Transverse colon (tissue), 4 donors: ENCODE measurements around the gene COL6A2. TPM values are rescaled to one million over a fixed set of nuclear protein-coding genes. Genes with fewer than 3 reads are reported as not detected.
A peak's percentile ranks its signal among the peaks of the same experiment; 100 is the strongest.

Experiments
- DNase-seq: peaks from one replicate; pipeline ENCODE4 v3.0.0-alpha.2; 2019
- H3K27ac ChIP-seq, 4 donors: fragments of 200-600 bp; sonication (generic); 2 replicates each; pipeline ENCODE4 v1.5.1; 2016 to 2018; ENCODE audit warnings: inconsistent platforms in 4 of 4
- H3K27me3 ChIP-seq: fragments of 200-600 bp; sonication (generic); 2 replicates; pipeline ENCODE4 v1.5.1; 2017; ENCODE audit warnings: inconsistent platforms
- H3K36me3 ChIP-seq, 4 donors: fragments of 200-600 bp; sonication (generic); 2 replicates each; pipeline ENCODE4 v1.5.1; 2017 to 2019; ENCODE audit warnings: inconsistent platforms in 4 of 4
- H3K4me1 ChIP-seq, 4 donors: fragments of 200-600 bp; sonication (generic); 2 replicates each; pipeline ENCODE4 v1.5.1; 2017 to 2020; ENCODE audit warnings: inconsistent platforms in 4 of 4
- H3K4me3 ChIP-seq, 4 donors: fragments of 200-600 bp; sonication (generic); 1 replicate in 1 of 4; 2 replicates in 3 of 4; pipeline versions ENCODE4 v1.5.1 to v1.6.1; 2017 to 2019; ENCODE audit warnings: inconsistent platforms in 4 of 4
- H3K9me3 ChIP-seq, 2 donors: fragments of 200-600 bp; sonication (generic); 2 replicates each; pipeline ENCODE4 v1.5.1; 2017 to 2019; ENCODE audit warnings: inconsistent platforms in 2 of 2
- EP300 ChIP-seq: sonication (generic); formaldehyde crosslinking; IDR thresholded peaks from one replicate; pipeline ENCODE4 v1.6.1; 2017; ENCODE audit warnings: antibody characterized with exemption, low read depth
- POLR2A ChIP-seq: fragments of 450-650 bp; IDR thresholded peaks from one replicate; pipeline ENCODE4 v1.6.1; 2016; ENCODE audit warnings: antibody characterized with exemption, mild to moderate bottlenecking, moderate library complexity
- POLR2AphosphoS5 ChIP-seq, 3 donors: sonication (generic); formaldehyde crosslinking; IDR thresholded peaks; one replicate each; pipeline ENCODE4 v1.6.1; 2016; ENCODE audit warnings: antibody characterized with exemption in 3 of 3
- WGBS, 2 donors: methylation state at CpG; one replicate each; pipeline ENCODE4 v1.1.5; 2018; ENCODE audit warnings: low coverage in 1 of 2; 5-methylcytosine and 5-hydroxymethylcytosine counted together
- in situ Hi-C, 4 donors: fragments of 200-750 bp; cut with MboI; loops; one replicate each; pipeline versions ENCODE4 v1.15.0 to v1.15.1; 2017; ENCODE audit warnings: low sequenced_read_pairs in 3 of 4, low pct_ligation_motif_present in 1 of 4, low pct_unique_long_range_greater_than_20kb in 1 of 4
- intact Hi-C: fragments of 100-400 bp; cut with DNase I; formaldehyde crosslinking; loops from one replicate; pipeline ENCODE4 v1.15.1; 2023; ENCODE audit warnings: low total_unique reads
- total RNA-seq, 4 donors: library from RNA; depleted of rRNA; stranded (reverse); fragments of >200 nt; gene quantifications; one replicate each; pipeline ENCODE4 v1.1.0, GENCODE V29; 2016
- TF ChIP-seq, protein P1 (sequence below), 5 experiments: fragments of 200-600 bp in 3 of 5; fragments of 450-650 bp in 2 of 5; sonication (generic) in 3 of 5; IDR thresholded peaks; 1 replicate in 2 of 5; 2 replicates in 3 of 5; pipeline ENCODE4 v1.5.1; 2016 to 2017; ENCODE audit warnings: antibody characterized with exemption in 5 of 5, inconsistent platforms in 3 of 5, mild to moderate bottlenecking in 2 of 5, moderate library complexity in 1 of 5

The COL6A2 gene
- total RNA-seq, 4 donors from 2014 or later, result 172 to 550 (median 346) TPM

DNA sequence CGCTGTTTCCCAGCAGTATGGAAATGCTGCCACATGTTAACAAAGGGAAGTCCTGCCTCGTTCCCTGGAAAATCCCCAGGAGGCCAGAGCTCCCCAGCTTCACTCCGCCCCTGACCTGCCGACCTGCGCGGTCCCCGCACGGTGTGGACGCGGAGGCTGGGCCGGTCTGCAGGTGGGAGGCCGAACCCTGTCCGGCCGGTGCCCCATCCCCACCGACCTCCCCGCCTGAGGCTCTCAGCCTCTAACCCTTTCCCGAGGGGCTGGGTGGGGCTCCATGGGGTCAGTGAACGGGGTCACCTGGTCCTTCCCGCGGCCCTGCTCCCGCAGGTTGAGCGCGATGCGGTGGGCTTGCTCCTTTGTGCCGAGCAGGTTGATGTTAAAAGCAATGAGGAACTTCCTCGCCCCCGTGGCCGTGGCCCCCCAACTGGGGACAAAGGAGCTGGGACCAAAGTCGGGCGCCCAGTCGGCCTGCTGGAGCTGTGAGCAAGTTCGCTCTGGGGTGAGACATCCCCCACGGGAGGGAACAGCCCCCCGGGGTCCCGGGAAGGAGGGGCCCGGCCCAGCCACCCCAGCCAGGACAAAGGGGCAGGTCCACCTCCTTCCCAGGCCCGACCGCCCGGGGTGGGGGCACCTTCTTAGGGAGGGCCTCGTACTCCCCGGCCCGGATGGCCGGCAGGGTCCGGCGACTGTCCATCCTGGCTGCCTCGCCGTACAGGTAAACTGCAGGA, 53.5 kb downstream of the COL6A2 start:
- intact Hi-C loops, result no loop called here
- no peaks in the 10 kb centered on the region for H3K36me3 ChIP-seq
- H3K27ac ChIP-seq, result no peak overlapping the region
- in situ Hi-C loops, result no loop called here
- 80 to 84% methylated on average over 1 to 36 of the region's 47 CpGs for WGBS, 2 donors
- no peak overlapping the region for H3K4me3 ChIP-seq
- TF ChIP-seq, protein P1, sequence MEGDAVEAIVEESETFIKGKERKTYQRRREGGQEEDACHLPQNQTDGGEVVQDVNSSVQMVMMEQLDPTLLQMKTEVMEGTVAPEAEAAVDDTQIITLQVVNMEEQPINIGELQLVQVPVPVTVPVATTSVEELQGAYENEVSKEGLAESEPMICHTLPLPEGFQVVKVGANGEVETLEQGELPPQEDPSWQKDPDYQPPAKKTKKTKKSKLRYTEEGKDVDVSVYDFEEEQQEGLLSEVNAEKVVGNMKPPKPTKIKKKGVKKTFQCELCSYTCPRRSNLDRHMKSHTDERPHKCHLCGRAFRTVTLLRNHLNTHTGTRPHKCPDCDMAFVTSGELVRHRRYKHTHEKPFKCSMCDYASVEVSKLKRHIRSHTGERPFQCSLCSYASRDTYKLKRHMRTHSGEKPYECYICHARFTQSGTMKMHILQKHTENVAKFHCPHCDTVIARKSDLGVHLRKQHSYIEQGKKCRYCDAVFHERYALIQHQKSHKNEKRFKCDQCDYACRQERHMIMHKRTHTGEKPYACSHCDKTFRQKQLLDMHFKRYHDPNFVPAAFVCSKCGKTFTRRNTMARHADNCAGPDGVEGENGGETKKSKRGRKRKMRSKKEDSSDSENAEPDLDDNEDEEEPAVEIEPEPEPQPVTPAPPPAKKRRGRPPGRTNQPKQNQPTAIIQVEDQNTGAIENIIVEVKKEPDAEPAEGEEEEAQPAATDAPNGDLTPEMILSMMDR (IDR thresholded peaks at IDR 0.05), result no peak
- TF ChIP-seq EP300 (no peak), POLR2A (no peak), POLR2AphosphoS5 (IDR thresholded peaks at IDR 0.05) (no peak)
- peaks cover 8 to 11% (median 11%) of the 10 kb centered on the region in 4 donors for H3K4me1 ChIP-seq
- no peaks in the 10 kb centered on the region for H3K9me3 ChIP-seq
- no peaks in the 10 kb centered on the region for H3K27me3 ChIP-seq
- peak; percentile 5 for DNase-seq

- no peaks in the 10 kb centered on the region for H3K9me3 ChIP-seq
- no peaks in the 10 kb centered on the region for H3K36me3 ChIP-seq
- intact Hi-C loops (no loop called here), in situ Hi-C loops (no loop called here)
- no peaks in the 10 kb centered on the region for H3K27me3 ChIP-seq
- H3K4me1 ChIP-seq, result peaks cover 8 to 11% (median 11%) of the 10 kb centered on the region in 4 donors
- TF ChIP-seq, protein P1 (IDR thresholded peaks at IDR 0.05), result no peak
- TF ChIP-seq EP300 (no peak), POLR2AphosphoS5 (IDR thresholded peaks at IDR 0.05) (no peak), POLR2A (no peak)
- no peak for DNase-seq
- 75 to 78% methylated on average over 4 to 43 of the region's 45 CpGs for WGBS, 2 donors
- no peak overlapping the region for H3K4me3 ChIP-seq
- no peak overlapping the region for H3K27ac ChIP-seq
These were observed 54.3 kb downstream of the COL6A2 start for GRCh38 chr21:46151989-46152926.

GRCh38 chr21:46152927-46153246, 55.0 kb downstream of the COL6A2 start:
- Histone ChIP-seq H3K36me3 (no peaks in the 10 kb centered on the region), H3K4me3 (peak overlapping the region in 2 of 4 donors; percentile 16 to 27), H3K27me3 (no peaks in the 10 kb centered on the region), H3K9me3 (no peaks in the 10 kb centered on the region), H3K4me1 (peaks cover 8 to 11% (median 11%) of the 10 kb centered on the region in 4 donors), H3K27ac (no peak overlapping the region)
- TF ChIP-seq POLR2A (no peak), POLR2AphosphoS5 (IDR thresholded peaks at IDR 0.05) (no peak), EP300 (no peak)
- TF ChIP-seq, protein P1 (IDR thresholded peaks at IDR 0.05), result no peak
- intact Hi-C loops (no loop called here), in situ Hi-C loops (no loop called here)
- no peak for DNase-seq
- WGBS, 2 donors, result 47% methylated on average over 18 of the region's 18 CpGs; no CpG with 5 or more reads in 1 of the 2 donors
